PFSK-1 (cell line): ENCODE results near the gene FCHO1.

Experiments used
- FOXP2 ChIP-seq: optimal IDR thresholded peaks from 2 replicates; pipeline ENCODE3; 2011; ENCODE audit warnings: borderline replicate concordance, control low read depth, inconsistent platforms; ENCODE audit not compliant: insufficient read depth; ENCODE audit errors: extremely low read length, extremely low read depth
- POLR2AphosphoS5 ChIP-seq: IDR thresholded peaks from 2 replicates; pipeline ENCODE4 v1.6.1; 2012; ENCODE audit warnings: low read depth, mild to moderate bottlenecking, control low read depth, low read length, moderate library complexity
- SIN3A ChIP-seq: IDR thresholded peaks from 2 replicates; pipeline ENCODE4 v1.6.1; 2012; ENCODE audit warnings: mild to moderate bottlenecking, low read length, moderate library complexity, borderline replicate concordance; ENCODE audit not compliant: insufficient read depth
- TAF1 ChIP-seq: IDR thresholded peaks from 2 replicates; pipeline ENCODE4 v1.6.1; 2012; ENCODE audit warnings: low read length, control low read depth, borderline replicate concordance; ENCODE audit not compliant: insufficient read depth
- TF ChIP-seq, protein P1 (sequence below), 2 experiments: IDR thresholded peaks; 2 replicates each; pipeline versions ENCODE4 v1.6.1 to v1.8.0; 2011 to 2012; ENCODE audit warnings: low read depth in 2 of 2, low read length in 2 of 2, control low read depth in 1 of 2, inconsistent platforms in 1 of 2, mild to moderate bottlenecking in 1 of 2, moderate library complexity in 1 of 2; ENCODE audit not compliant: insufficient read depth in 1 of 2

Gene FCHO1

DNA sequence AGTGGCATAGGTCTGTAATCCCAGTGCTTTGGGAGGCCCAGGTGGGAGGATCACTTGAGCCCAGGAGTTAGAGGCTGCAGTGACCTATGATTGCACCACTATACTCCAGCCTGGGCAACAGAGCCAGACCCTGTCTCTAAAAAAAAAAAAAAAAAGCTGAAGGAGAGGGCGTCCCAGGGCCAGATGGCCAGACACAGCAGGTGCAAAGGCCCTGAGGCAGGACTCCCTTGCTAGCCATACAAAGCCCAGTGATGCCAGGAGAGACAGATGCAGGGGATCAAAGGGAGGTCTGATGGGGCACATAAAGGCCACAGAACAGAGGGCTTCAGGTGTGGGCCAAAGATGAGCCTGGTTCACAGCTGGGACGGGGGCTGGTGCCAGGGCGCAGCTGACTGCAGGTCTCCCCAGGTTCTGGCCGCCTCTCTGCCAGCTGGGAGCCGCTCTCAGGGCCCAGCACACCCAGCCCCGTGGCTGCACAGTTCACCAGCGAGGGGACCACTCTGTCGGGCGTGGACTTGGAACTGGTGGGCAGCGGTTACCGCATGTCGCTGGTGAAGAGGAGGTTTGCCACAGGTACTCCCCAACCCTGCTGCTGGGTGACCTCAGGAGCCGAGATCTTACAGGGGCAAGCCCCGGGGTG, 36.1 kb downstream of the FCHO1 start:
- TF ChIP-seq POLR2AphosphoS5 (no peak), SIN3A (no peak), TAF1 (no peak), FOXP2 (no peak)
- TF ChIP-seq, protein P1, sequence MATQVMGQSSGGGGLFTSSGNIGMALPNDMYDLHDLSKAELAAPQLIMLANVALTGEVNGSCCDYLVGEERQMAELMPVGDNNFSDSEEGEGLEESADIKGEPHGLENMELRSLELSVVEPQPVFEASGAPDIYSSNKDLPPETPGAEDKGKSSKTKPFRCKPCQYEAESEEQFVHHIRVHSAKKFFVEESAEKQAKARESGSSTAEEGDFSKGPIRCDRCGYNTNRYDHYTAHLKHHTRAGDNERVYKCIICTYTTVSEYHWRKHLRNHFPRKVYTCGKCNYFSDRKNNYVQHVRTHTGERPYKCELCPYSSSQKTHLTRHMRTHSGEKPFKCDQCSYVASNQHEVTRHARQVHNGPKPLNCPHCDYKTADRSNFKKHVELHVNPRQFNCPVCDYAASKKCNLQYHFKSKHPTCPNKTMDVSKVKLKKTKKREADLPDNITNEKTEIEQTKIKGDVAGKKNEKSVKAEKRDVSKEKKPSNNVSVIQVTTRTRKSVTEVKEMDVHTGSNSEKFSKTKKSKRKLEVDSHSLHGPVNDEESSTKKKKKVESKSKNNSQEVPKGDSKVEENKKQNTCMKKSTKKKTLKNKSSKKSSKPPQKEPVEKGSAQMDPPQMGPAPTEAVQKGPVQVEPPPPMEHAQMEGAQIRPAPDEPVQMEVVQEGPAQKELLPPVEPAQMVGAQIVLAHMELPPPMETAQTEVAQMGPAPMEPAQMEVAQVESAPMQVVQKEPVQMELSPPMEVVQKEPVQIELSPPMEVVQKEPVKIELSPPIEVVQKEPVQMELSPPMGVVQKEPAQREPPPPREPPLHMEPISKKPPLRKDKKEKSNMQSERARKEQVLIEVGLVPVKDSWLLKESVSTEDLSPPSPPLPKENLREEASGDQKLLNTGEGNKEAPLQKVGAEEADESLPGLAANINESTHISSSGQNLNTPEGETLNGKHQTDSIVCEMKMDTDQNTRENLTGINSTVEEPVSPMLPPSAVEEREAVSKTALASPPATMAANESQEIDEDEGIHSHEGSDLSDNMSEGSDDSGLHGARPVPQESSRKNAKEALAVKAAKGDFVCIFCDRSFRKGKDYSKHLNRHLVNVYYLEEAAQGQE (IDR thresholded peaks at IDR 0.05; ENCODE audit: insufficient read depth in 1 of 2, low read depth in 2 of 2, low read length in 2 of 2) = no peak

DNA sequence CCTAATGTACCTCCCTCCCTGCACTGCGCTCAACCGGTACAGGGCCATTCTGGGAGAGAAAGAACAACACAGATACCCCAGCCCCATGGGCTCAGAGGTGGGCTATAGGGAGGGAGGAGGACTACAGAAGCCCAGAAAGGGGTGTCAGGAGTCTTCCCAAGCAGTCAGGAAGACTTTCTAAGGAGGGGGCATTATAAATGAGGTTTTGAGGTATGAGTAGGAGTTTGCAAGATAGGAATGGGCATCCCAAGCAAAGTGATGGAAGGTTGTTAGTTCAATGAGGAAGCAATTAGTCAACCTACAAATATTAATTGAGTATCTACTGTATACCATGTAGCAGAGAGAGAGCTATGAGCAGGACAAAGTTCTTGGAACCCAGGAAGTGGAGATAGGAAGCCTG, 37.4 kb downstream of the FCHO1 start:
- TF ChIP-seq FOXP2 = no peak
- no peak for TF ChIP-seq TAF1
- TF ChIP-seq, protein P1 (IDR thresholded peaks at IDR 0.05; ENCODE audit: insufficient read depth in 1 of 2, low read depth in 2 of 2, low read length in 2 of 2) = no peak
- TF ChIP-seq SIN3A = no peak
- no peak for TF ChIP-seq POLR2AphosphoS5

- TF ChIP-seq FOXP2 (no peak), TAF1 (no peak), SIN3A (no peak), POLR2AphosphoS5 (no peak)
- TF ChIP-seq, protein P1 (IDR thresholded peaks at IDR 0.05; ENCODE audit: insufficient read depth in 1 of 2, low read depth in 2 of 2, low read length in 2 of 2) = no peak
Observed at GRCh38 chr19:17790059-17790780, 38.9 kb downstream of the FCHO1 start.

DNA sequence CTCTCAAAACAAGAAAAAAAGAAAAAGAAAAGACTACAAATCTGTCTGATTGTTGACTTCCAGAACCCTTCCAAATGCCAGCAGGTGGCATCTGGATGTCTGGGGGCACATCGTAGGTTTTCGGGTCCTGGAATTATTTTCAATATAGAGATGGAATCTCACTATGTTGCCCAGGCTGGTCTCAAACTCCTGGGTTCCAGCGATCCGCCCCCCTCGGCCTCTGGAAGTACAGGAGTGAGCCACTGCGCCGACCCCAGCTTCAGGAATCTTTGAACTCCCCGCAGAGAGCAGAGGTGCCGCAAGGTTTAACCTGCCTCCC, 43.1 kb downstream of the FCHO1 start:
- TF ChIP-seq, protein P1 (IDR thresholded peaks at IDR 0.05; ENCODE audit: insufficient read depth in 1 of 2, low read depth in 2 of 2, low read length in 2 of 2) = no peak
- no peak for TF ChIP-seq TAF1
- no peak for TF ChIP-seq FOXP2
- no peak for TF ChIP-seq SIN3A
- TF ChIP-seq POLR2AphosphoS5 = no peak
